Choroid plexus epithelial cell (primary cell): ENCODE data around the gene MAMDC4.

Experiments
- DNase-seq: peaks from one replicate; pipeline ENCODE4 v3.0.0-alpha.2; 2010; ENCODE audit warnings: low read depth
- H3K4me3 ChIP-seq: 2 replicates; pipeline ENCODE4 v1.5.1; 2011; ENCODE audit warnings: low read depth, mild to moderate bottlenecking, control low read depth, low read length, moderate library complexity
- CTCF ChIP-seq: conservative IDR thresholded peaks from 2 replicates; pipeline ENCODE4 v1.5.1; 2011; ENCODE audit warnings: low read depth, mild to moderate bottlenecking, control low read depth, inconsistent platforms, low read length, moderate library complexity

MAMDC4 gene

DNA sequence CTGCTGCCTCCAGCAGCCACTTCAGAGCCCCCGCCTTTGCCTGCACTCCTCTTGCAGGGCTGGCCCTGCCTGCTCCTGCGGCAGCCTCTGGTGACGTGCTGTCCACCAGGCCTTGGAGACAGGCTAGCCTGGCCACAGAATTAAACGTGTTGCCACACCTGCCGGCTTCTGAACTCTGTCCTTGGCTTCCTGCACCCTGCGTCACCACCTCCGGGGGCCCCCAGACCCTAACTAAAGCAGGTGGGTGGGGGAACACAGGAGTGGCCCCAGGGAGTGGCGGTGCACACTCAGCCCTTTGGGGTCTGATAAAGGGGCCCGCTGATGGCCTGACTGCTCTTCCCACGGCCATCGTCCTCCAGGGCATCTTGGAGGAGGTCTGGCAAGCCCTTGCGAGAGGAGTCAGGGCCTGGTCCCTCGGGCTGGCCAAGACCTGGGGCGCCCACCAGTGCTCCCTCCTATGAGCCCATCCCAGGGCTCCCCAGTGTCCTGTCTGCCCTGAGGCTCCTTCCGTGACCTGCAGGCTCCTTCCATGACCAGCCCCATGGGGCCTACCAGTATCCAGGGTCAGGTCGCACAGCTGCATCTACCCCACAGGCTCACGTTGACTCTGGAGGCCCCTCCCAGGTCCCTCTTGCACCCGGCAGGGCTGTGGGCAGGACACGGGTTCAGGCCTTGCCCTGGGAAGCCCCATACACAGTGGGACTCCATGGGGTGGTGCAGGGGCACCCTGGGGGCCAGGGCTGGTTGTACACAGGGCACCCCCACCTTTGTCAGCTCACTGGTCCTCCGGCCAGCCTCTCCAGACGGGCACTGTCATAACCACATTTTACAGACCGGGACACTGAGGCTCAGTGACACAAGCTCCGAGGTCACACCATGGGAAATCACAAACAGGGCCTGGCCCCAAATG is 1.0 kb upstream of the MAMDC4 start:
- TF ChIP-seq CTCF = no peak
- DNase-seq = no peak
- H3K4me3 ChIP-seq = no peak overlapping the region

DNA sequence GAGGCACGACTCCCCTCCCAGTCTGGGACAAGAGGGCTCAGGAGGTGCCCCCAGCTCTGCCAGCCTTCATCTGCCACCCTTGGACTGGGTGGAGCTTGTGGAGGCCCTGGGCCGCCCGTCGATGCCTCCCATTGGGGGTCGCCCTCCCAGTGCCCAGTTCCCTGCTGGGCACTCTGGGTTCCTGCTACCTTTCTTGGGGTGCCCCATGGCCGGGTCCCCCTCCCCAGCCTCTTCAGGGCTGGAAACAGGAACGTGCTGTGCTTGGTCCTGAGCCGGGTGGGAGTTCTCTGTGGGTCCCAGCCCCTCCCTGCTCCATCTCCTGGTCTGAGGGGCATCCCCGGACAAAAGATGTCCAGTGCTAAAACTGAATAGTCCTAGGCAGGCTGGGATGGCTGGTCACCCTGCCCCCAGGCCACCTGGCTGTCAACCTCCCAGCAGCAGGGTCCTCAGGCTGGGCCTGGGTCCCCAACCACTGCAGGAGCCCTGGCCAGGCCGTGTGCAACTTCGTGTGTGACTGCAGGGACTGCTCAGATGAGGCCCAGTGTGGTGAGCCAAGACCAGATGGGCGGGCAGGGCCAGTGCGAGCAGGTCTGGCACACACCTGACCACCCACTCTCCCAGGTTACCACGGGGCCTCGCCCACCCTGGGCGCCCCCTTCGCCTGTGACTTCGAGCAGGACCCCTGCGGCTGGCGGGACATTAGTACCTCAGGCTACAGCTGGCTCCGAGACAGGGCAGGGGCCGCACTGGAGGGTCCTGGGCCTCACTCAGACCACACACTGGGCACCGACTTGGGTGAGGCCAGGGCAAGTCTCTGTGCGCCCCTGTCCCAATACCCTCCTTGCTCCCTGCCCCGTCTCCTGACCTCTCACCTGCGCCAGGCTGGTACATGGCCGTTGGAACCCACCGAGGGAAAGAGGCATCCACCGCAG is 784 bp downstream of the MAMDC4 start:
- no peak overlapping the region for H3K4me3 ChIP-seq
- TF ChIP-seq CTCF = no peak
- no peak for DNase-seq

GRCh38 chr9:136853596-136854112 is 1.5 kb downstream of the MAMDC4 start:
- no peak overlapping the region for H3K4me3 ChIP-seq
- no peak for TF ChIP-seq CTCF
- DNase-seq = no peak

- no peak for DNase-seq
- no peak overlapping the region for H3K4me3 ChIP-seq
- TF ChIP-seq CTCF = no peak
Observed at GRCh38 chr9:136854113-136854841, 2.1 kb downstream of the MAMDC4 start.

- TF ChIP-seq CTCF = no peak
- no peak overlapping the region for H3K4me3 ChIP-seq
- DNase-seq = no peak
Observed at GRCh38 chr9:136854842-136855460, 2.8 kb downstream of the MAMDC4 start.

DNA sequence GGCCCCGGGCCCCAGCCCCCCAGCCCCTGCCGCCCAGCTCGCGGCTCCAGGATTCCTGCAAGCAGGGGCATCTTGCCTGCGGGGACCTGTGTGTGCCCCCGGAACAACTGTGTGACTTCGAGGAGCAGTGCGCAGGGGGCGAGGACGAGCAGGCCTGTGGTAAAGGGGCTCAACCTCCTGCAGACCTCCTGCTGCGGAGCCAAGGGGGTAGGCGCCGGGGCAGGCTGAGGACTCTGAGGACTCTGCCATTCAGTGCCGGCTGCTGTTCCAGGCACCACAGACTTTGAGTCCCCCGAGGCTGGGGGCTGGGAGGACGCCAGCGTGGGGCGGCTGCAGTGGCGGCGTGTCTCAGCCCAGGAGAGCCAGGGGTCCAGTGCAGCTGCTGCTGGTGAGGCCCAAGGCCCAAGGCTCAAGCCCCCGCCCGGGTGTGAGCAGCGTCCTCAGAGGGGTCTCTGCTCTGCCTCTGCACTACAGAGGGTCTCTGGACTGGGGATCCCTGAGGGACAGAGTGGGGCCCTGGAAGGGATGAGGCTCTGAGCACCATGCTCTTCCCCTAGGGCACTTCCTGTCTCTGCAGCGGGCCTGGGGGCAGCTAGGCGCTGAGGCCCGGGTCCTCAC is 3.4 kb downstream of the MAMDC4 start:
- no peak for TF ChIP-seq CTCF
- no peak for DNase-seq
- no peak overlapping the region for H3K4me3 ChIP-seq
